ENCODE results near the gene ATF5. TPM values are rescaled to one million over a fixed set of nuclear protein-coding genes. Genes with fewer than 3 reads are reported as not detected.

Gene ATF5
- total RNA-seq, 3 donors from 2014 or later: 10.7 to 25.0 (median 16.1) TPM

- no peak for TF ChIP-seq CTCF (IDR thresholded peaks at IDR 0.05)
- no peak overlapping the region for H3K4me3 ChIP-seq
- ATAC-seq: no peak
These were observed 47.2 kb upstream of the ATF5 start for GRCh38 chr19:49881672-49882394.

GRCh38 chr19:49882643-49883042 lies 46.4 kb upstream of the ATF5 start:
- intact Hi-C loops (cut with DNase I, micrococcal nuclease): no loop called here
- no peak for TF ChIP-seq CTCF (IDR thresholded peaks at IDR 0.05)
- Histone ChIP-seq H3K9me3 (no peaks in the 10 kb centered on the region), H3K4me3 (no peak overlapping the region), H3K4me1 (ENCODE audit: low read depth) (peaks cover 10% of the 10 kb centered on the region), H3K36me3 (ENCODE audit: low read depth) (peaks cover 5% of the 10 kb centered on the region)
- no peak for DNase-seq
- no peak for ATAC-seq

More at GRCh38 chr19:49881672-49882394, 47.2 kb upstream of the ATF5 start:
- H3K36me3 ChIP-seq (ENCODE audit: low read depth): peaks cover 10% of the 10 kb centered on the region
- H3K4me1 ChIP-seq (ENCODE audit: low read depth): peaks cover 10% of the 10 kb centered on the region
- intact Hi-C loops (cut with DNase I, micrococcal nuclease): no loop called here
- no peak for DNase-seq
- H3K9me3 ChIP-seq: no peaks in the 10 kb centered on the region

- peaks cover 8% of the 10 kb centered on the region for H3K4me1 ChIP-seq (ENCODE audit: low read depth)
- DNase-seq (no peak), ATAC-seq (no peak)
- H3K9me3 ChIP-seq: no peaks in the 10 kb centered on the region
- intact Hi-C loops (cut with DNase I, micrococcal nuclease): no loop called here
- TF ChIP-seq CTCF (IDR thresholded peaks at IDR 0.05): no peak
- no peak overlapping the region for H3K4me3 ChIP-seq
- H3K36me3 ChIP-seq (ENCODE audit: low read depth): peaks cover 5% of the 10 kb centered on the region
These were observed 45.9 kb upstream of the ATF5 start for GRCh38 chr19:49883094-49883493.

GRCh38 chr19:49884109-49884508 lies 44.9 kb upstream of the ATF5 start:
- intact Hi-C loops (cut with DNase I, micrococcal nuclease): no loop called here
- no peak for DNase-seq

GRCh38 chr19:49884760-49885159 lies 44.2 kb upstream of the ATF5 start:
- intact Hi-C loops (cut with DNase I, micrococcal nuclease): no loop called here
- ATAC-seq (no peak), DNase-seq (no peak)
- TF ChIP-seq CTCF (IDR thresholded peaks at IDR 0.05): no peak
- H3K4me3 ChIP-seq: no peak overlapping the region
- peaks cover 1% of the 10 kb centered on the region for H3K4me1 ChIP-seq (ENCODE audit: low read depth)
- H3K36me3 ChIP-seq (ENCODE audit: low read depth): peaks cover 5% of the 10 kb centered on the region
- H3K9me3 ChIP-seq: no peaks in the 10 kb centered on the region

More at GRCh38 chr19:49884109-49884508, 44.9 kb upstream of the ATF5 start:
- no peak for TF ChIP-seq CTCF (IDR thresholded peaks at IDR 0.05)
- H3K9me3 ChIP-seq: no peaks in the 10 kb centered on the region
- H3K4me1 ChIP-seq (ENCODE audit: low read depth): no peaks in the 10 kb centered on the region
- peaks cover 5% of the 10 kb centered on the region for H3K36me3 ChIP-seq (ENCODE audit: low read depth)
- ATAC-seq: no peak
- H3K4me3 ChIP-seq: no peak overlapping the region

All from mucosa of descending colon (tissue), 3 donors.